Posterior vena cava (tissue), 2 donors: ENCODE data around the gene THUMPD3. TPM values are rescaled to one million over a fixed set of nuclear protein-coding genes. Genes with fewer than 3 reads are reported as not detected.

Experiments
- DNase-seq: peaks from one replicate; pipeline ENCODE4 v3.0.0-alpha.2; 2020; ENCODE audit warnings: low spot score
- intact Hi-C, 2 donors: fragments of 100-400 bp; cut with DNase I; formaldehyde crosslinking; loops; one replicate each; pipeline versions ENCODE4 v1.14.1 to v1.14.2; 2022 to 2023
- total RNA-seq, 2 donors: library from RNA; stranded (reverse); fragmentation: NEBNext Ultra II Directional; extraction: Animal tissue kit (Norgen Biotek cat#: 25700); gene quantifications; one replicate each; pipeline ENCODE4 v1.2.1, GENCODE V29; 2021
- donor health status: DM: yes; HTN: yes; CAD: no.
- donor health status: DM: yes; HTN: yes; CAD: no.

Gene THUMPD3
- total RNA-seq, 2 donors from 2014 or later = 28.3 to 39.9 TPM

DNA sequence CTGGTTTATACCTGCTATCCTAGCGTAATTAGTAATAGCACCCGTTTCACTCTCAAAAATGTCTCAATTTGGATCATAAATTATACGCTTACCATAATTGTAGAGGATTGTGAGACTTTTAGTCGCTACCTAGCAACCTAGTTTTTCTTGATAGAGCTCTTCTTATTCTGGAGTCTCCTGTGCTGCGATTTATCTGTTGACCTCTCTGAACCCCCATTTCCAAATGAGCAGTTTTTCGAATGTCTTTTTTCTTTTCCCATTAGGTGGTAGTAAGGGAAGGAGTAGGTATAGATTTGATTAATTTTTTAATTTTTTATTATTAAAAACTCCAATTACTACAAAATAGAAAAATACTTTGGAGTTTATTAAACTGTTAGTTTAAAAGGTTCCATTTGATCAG, 45.2 kb downstream of the THUMPD3 start:
- intact Hi-C loops = no loop called here
- DNase-seq = no peak

DNA sequence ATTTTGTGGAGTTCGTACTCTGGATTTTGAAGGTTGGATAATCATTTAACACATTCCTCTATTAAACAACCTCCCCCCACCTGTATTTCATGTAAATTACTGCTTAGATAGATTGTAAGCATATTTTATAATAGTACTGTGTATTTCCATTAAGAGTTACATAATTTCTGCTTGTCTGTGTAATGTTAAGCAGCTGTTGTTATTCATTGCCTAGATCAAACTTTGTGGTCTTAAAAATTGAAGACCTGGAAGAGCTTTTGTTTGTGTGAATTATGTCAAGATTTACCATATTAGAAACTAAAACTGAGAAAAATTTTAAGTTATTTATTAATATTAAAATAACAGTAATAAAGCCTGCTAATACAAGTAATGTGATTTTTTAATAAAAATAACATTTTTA, 45.7 kb downstream of the THUMPD3 start:
- intact Hi-C loops = no loop called here
- no peak for DNase-seq

DNA sequence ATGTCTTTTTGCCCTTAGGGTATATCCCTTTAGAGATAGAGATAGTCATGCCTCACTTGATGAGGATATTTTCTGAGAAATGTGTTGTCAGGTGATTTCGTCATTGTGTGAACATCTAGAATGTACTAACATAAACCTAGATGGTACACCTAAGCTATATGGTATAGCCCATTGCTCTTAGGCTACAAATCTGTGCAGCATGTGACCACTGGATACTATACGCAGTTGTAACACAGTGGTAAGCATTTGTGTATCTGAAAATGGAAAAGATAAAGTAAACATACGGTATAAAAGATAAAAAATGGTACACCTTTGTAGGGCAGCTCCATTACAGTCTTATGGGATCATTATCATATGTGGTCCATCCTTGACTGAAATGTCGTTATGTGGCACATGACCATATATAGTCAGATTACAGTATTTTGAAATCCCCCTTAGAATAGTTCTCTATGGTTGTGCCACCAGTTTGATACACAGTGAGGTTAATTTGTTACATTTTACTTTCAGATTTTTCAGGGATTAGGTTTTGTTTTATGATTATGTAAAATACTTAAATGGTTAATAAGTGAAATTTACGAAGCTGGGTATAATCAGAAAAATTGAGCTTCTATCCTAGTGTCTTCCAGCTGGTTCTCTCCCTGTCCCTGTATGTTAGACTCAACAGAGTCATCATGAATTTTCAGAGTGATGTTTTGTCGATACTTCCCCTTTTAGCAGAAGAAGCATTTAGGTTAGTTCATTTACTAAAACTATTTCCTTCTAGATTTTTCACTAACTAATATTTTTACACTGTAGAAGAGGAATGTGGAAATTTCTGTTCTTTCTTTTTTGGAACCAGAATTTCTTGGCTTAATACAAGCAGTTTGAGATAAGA, 47.4 kb downstream of the THUMPD3 start:
- no peak for DNase-seq
- intact Hi-C loops = no loop called here

DNA sequence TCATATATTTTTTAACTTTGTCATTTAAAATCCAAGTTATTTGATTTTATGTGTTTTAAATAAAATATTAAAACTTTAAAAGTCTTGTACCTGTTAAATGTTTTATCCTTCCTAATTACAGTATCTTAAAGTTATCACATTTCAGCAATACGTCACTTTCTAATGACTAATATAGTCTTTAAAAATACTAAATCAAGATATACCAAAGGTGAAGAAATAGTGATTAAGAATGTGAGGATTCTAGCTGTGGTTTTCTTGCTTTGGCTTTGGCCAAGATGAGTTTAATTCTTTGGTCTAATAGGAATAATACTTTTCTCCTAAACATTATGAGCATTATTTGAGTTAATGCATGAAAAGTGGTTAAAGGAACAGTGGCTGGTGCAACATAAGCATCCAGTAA, 48.4 kb downstream of the THUMPD3 start:
- intact Hi-C loops = no loop called here
- no peak for DNase-seq

DNA sequence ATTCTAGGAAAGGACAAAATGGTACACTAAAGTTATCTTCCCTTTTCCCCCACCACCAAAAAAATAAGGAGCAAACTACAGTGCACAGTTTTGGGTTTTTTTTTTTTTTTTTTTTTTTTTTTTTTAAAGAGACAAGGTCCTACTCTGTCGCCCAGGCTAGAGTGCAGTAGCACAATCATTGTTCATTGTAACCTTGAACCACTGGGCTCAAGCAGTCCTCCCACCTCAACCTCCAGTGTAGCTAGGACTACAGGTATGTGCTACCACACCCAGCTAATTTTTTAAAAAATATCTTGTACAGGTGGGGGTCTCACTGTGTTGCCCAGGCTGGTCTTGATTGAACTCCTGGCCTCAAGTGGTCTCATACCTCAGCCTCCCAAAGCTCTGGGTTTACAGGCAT, 49.4 kb downstream of the THUMPD3 start:
- intact Hi-C loops = no loop called here
- DNase-seq = no peak

DNA sequence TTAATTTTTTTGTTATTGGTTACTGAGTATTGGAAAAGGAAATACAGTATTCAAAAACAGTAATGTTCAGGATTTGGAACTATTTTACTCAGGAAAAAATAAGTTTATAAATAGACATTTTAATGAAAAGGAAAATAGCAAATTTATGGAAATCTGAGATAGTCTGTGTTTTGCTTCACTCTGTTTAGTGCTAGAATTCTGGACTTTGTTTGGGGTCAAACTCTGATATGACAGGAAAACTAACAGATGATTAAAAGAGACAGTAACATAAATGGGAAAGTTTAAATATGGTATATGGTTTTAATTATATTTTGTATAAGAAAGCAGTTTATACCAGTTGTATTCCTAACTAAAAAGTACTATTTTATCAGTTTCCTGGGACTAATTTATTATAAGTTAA, 52.0 kb downstream of the THUMPD3 start:
- intact Hi-C loops = no loop called here
- no peak for DNase-seq

DNA sequence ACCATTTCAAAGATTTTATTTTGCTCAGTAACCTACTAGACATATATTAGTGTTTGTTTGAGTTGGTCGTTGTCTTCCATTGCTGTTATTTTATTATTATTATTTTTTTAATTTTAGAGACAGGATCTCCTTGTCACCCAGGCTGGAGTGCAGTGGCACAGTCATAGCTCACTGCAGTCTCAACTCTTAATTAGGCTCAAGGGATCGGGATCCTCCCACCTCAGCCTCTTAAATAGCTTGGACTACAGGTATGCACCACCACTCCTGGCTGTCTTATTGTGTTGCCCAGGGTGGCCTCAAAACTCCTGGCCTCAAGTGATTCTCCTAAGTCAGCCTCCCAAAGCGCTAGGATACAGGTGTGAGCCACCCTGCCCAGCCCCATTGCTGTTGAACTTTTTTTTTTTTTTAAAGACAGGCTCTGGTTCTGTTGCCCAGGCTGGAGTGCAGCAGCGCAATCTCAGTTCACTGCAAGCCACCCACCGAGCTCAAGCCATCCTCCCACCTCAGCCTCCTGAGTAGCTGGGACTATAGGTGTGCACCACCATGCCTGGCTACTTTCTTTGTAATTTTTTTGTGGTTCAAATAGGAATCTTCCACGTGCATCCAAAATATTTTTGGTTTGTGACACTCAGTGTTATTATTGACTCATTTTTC, 52.8 kb downstream of the THUMPD3 start:
- DNase-seq = no peak
- intact Hi-C loops = no loop called here

DNA sequence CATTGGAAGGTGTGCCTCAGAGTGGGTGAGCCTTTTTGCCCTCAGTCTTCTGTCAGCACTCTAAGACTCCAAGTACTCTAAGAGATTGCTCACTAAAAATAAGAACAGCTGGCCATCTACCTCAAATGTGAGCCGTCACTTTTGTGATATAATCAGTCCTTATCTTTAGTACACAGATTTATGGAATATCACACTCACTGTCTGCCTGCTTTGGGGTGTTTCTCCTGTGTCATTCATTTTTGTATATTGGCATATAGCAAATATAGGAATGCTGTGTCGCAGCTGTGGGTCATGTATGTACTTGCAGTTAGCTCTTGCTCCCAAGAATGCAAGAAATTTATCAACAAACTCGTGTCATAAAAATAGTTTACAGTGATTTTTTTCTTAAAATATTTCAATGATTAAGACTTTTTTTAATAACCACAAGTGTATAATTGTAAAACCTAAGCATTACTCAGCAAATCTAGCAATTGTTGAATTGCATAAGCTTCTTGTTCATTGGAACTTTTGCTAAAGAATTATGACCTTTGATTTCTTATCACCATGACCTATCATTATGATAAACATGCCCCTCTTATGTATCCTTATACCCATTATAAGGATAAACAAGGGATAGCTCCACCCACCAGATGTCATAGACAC, 53.4 kb downstream of the THUMPD3 start:
- DNase-seq = no peak
- intact Hi-C loops = no loop called here

DNA sequence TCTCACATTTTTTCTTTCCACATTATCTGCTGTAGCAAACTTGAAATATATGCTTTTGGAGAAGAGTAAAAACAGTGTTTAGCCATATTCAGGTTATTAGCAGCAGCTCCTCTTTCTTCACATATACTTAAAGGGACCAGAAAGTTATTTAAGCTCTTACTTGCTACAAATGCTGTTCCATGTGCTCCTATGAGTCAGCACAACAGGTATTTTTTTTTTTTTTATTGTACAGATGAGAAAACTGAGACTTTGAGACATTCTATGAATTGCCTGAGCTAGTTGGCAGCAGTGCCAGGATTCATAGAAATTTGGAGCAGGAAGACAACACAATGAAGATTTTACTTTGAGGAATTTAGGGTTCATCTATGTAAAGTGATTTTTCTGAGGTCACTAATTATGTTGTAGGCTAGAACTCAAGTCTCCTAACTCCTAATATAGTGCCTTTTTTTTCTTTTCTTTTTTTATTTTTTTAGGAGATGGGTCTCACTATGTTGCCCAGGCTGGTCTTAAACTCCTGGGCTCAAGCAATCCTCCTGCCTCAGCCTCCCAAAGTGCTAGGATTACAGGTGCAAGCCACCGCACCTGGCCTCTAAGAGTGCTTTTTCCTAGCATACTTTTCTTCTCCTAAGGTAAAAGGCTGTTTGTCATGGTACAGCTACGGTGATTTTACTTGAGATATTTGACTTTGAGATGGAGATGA, 58.1 kb downstream of the THUMPD3 start:
- intact Hi-C loops = loop anchor here in 1 of 2 donors (10.0 kb wide), 1 partner anchor 66 kb away; no protein-coding TSS in a partner anchor
- DNase-seq = no peak

DNA sequence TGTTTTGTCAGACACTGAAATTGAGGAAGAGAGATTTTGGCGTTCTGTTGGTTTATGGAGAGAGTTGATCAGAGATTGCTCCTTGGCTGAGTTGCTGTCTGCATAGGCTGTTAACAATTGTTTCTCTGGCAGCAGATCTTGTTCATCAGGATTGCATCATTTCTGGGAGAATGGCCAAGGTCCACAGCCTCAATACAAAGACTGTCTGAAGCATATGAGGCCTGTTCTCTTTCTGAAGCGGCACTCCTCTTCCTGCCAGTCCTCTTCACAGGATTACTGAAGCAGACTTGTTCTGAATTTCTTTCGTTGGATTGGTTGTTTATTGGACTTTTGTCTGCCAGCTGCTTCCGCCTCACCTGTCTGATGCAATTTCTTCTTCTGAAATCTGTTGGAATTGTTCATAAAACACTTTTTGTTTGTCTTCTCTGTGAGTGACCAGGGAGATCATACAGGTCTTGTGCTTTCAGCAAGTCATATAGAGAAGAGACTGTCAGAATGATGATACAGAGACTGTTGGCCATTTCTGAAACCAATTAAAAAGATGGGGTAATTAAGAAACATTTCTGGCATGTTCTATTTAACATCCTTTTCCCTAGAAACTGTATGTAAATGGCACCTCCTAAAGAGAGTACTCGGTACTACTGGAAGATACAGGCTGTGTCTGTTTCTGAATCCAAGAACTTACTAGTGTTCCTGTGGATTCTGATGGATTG, 60.0 kb downstream of the THUMPD3 start:
- DNase-seq = no peak
- intact Hi-C loops = loop anchor here in 1 of 2 donors (10.0 kb wide), 1 partner anchor 68 kb away; no protein-coding TSS in a partner anchor

DNA sequence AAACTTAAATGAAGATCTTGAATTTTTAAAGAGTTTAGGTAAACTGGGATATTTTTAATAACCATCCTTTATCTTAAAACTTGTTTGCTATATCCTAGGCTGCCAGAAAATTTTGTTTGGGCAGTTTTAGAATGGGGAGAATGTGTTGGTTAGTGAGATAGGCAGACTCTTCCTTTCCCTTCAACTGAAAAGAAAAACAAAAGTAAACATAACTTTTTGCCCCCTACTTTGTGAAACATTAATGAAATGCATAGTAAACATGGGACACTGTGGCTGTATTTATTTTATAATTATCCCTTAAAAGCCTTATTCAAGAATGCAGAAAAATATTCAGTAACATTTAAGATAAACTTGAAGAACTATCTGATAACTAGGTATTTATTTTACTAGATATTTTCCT, 65.6 kb downstream of the THUMPD3 start:
- DNase-seq = no peak
- intact Hi-C loops = loop anchor here in 1 of 2 donors (5.0 to 10.0 kb wide), 2 partner anchors 36 to 74 kb away; no protein-coding TSS in a partner anchor

DNA sequence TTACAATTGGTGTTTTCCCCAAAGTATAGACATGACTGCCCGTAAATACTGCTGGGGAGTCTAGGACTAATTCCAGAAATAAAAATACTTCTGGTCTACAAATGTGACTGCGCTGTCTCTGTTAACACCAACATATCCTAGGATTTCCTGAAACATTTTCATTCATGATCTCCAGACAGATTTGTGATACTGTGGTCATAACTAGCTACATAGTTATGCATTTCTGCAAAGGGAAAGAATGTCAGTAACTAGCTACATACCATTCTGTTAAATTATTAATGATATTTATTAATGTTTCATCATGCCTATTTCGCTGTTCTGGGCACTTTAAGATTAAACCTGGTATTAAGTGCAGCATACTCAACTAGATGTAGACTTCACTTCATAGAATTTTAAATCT, 67.9 kb downstream of the THUMPD3 start:
- DNase-seq = no peak

DNA sequence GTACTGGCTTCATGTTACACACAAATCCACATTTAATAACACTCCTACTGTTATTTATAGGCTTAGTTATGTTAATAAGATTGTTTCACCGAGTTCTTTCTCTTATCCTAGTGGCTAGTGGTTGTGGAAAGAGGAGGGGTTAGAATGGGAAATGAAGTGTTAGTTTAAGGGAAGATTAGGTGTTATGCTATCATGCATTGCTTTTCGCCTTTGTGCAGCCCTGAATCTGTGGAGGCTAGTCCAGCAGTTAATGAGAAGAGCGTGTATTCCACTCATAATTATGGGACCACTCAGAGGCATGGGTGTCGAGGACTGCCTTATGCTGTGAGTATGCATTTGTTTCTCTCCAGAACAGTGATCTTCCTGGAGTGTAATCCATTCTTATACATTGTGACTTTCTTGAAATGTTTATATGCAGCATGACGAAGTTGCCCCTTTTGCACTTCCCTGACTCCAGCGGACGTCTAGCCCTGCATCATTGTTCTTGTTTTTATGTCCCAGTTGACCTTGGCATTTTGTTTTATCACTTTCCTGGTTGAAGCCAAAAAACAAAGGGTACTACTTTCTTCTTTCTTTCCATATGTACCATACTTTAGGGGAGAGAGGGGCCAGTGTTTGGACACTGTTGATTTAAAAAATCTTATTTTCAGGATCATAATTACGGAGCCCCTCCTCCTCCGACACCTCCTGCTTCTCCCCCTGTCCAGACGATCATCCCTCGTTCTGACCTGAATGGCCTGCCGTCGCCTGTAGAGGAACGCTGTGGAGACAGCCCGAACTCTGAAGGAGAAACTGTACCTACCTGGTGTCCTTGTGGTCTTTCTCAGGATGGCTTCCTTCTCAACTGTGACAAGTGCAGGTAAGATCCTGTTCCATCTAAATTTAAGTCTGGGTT, 71.0 kb downstream of the THUMPD3 start:
- intact Hi-C loops = loop anchor here in 1 of 2 donors (10.0 kb wide), 1 partner anchor 49 kb away; no protein-coding TSS in a partner anchor
- no peak for DNase-seq

More for the DNA sequence above, 67.9 kb downstream of the THUMPD3 start:
- intact Hi-C loops = loop anchor here in 1 of 2 donors (10.0 kb wide), 1 partner anchor 46 kb away; no protein-coding TSS in a partner anchor

DNA sequence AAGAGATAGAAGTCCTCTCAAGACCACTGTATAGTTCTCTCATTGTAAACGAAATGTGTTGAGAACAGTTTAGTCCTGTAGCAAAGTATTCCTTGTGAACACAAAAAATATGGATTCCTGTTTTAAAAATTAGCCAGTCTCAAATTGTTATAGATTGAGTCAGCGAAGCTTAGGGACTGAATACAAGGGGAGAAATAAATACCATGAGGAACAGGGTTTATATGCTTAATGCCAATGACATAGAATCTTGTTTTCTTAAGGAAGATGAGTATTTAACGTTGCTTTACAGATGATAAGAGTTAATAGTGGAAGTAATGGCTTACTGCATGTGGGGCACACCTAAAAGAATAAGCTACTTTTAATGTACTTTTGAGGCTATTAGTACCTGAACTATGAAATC, 72.5 kb downstream of the THUMPD3 start:
- no peak for DNase-seq
- intact Hi-C loops = loop anchor here in 1 of 2 donors (10.0 kb wide), 1 partner anchor 51 kb away; no protein-coding TSS in a partner anchor
